ENCODE results near the gene CYTIP.

GRCh38 chr2:157414050-157414449 lies 29.8 kb downstream of the CYTIP start:
- TF ChIP-seq POLR2AphosphoS5 (IDR thresholded peaks at IDR 0.05; ENCODE audit: borderline replicate concordance, low read depth, low read length) (no peak), EZH2 (IDR thresholded peaks at IDR 0.05) (no peak)

All from SK-N-MC (cell line).